ENCODE measurements around the gene S100A8. TPM values are rescaled to one million over a fixed set of nuclear protein-coding genes. Genes with fewer than 3 reads are reported as not detected.
"Not testable (repeated sequence)": the region's sequence is repeated elsewhere in the genome, so short reads cannot be mapped to it uniquely, and the experiment has no call there.

S100A8 gene
- total RNA-seq, 2 donors from 2014 or later: 1.2 to 6.7 TPM

GRCh38 chr1:153354515-153355193 is 36.2 kb downstream of the S100A8 start:
- ATAC-seq: no peak
- intact Hi-C loops (cut with DNase I, micrococcal nuclease): loop anchor here (5.0 to 10.0 kb wide), 2 partner anchors 140 to 143 kb away; no protein-coding TSS in a partner anchor
- no peak for DNase-seq

DNA sequence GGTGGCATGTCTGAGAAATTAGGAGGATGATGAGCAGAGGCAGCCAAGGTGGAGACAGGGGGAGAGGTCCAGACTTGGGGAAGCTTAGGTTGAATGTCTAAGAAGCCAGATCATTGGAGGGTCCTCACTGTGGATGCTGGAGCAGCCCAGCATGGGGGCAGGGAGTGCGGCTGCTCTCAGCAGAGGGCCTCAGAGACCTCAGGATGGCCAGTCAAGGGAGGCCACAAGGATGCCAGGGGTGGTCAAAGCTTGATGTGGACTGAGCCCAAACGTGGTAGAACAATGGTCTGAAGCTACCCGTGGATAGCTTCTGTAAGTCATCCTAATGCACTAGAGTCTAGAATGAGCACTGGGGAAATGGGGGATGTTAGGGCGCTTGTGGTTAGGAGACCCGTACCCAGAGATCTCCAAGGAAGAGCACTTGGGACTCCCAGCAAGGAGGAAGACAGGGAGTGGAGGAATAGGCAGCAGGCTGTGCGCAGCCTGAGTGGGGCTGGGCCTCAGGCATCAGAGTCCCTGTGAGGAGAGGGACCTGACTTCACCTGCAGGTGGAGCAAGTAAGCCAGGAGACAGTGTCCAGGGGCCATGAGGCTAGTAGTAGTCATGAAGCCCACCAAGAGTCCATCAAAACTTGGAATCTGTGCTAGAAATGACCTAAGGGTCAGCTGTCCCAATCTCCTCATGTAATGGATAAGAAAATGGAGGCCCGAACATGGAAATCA is 37.5 kb downstream of the S100A8 start:
- DNase-seq (no peak), ATAC-seq (no peak)
- intact Hi-C loops (cut with DNase I, micrococcal nuclease): loop anchor here (5.0 to 10.0 kb wide), 2 partner anchors 141 to 144 kb away; no protein-coding TSS in a partner anchor

GRCh38 chr1:153352523-153352922 is 38.4 kb downstream of the S100A8 start:
- ATAC-seq: peak; percentile 81
- DNase-seq: peak in 1 of 2 donors; percentile 67
- intact Hi-C loops (cut with DNase I, micrococcal nuclease): loop anchor here (5.0 to 10.0 kb wide), 2 partner anchors 142 to 145 kb away; no protein-coding TSS in a partner anchor

DNA sequence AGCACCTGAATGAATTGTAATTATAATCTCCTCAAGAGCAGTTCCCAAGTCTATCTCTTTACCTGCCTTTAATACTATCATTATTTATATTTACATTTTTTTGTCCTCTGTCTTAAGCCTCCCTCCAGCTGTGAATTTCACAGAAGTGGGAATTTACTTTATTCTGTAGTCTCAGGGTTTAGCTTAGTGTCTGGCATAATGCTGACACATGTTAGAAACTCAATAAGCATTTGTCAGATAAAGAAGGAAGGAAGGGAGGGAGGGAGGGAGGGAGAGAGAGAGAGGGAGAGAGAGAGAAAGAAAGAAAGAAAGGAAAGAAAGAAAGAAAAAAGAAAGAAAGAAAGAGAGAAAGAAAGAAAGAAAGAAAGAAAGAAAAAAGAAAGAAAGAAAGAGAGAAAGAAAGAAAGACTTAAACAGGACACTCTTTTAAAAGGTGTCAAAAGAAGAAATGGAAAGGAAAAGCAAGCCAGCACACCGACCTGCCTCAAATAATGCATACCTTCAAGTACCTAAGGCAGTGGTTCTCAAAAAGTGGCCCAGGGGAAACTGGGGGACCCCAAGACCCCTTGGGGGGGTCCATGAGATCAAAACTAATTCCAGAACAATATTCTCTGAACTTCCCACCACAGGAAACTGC is 40.4 kb downstream of the S100A8 start:
- ATAC-seq (no peak), DNase-seq (no peak)
- intact Hi-C loops (cut with DNase I, micrococcal nuclease): loop anchor here (5.0 to 10.0 kb wide), 2 partner anchors 144 to 147 kb away; no protein-coding TSS in a partner anchor

- ATAC-seq (no peak), DNase-seq (no peak)
- intact Hi-C loops (cut with DNase I, micrococcal nuclease): loop anchor here (5.0 to 10.0 kb wide), 2 partner anchors 145 to 148 kb away; no protein-coding TSS in a partner anchor
Measured at GRCh38 chr1:153349363-153350320, 41.2 kb downstream of the S100A8 start.

DNA sequence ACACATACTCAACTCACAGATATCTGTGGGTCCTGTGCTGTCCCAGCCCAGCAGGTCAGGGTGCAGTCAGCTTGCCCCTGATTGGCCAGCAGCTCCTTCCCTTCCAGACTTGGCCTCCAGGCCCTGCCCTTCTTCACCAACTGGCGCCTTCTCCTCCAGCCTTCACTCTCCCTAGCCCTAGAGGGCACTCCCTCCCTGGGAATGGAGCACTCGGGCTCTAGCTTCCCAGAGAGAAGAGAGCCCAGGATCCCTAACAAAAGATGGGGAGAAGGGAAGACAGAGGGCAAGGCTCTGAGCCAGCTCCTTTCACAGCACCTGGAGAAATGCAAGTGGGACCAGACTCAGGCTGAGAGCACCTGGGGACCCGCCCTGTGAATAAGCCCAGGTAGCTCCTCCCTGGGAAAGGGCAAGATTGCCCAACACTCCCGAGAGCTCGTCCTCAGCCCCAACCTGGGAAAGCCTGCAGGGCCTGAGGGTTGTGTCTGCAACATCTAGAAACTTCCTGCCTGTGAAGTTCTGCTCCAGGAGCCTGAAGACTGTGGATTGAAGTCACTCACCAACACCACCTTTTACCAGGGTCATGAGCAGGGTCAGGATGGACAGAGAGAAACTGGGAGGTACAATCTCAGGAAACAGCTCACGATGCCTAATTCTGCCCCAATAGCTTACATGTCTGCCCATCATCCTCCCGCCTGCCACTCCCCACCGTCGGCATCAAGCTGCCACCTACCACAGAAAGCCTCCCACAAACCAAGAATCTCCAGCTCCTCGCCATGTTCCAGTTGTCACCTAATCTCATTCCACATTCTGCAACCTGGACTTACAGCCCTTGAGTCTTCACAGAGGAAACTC is 42.1 kb downstream of the S100A8 start, which contains the start of gene PGLYRP4:
PGLYRP4 (minus strand) TSS at position 331 of the 852 bp plus-strand sequence. CDS start 909 bp downstream, outside the sequence.
- no peak for DNase-seq
- peak; percentile 55 for ATAC-seq
- intact Hi-C loops (cut with DNase I, micrococcal nuclease): no loop called here

- intact Hi-C loops (cut with DNase I, micrococcal nuclease): no loop called here
- ATAC-seq: no peak
- DNase-seq: no peak
Measured at GRCh38 chr1:153347856-153348255, 43.0 kb downstream of the S100A8 start.

DNA sequence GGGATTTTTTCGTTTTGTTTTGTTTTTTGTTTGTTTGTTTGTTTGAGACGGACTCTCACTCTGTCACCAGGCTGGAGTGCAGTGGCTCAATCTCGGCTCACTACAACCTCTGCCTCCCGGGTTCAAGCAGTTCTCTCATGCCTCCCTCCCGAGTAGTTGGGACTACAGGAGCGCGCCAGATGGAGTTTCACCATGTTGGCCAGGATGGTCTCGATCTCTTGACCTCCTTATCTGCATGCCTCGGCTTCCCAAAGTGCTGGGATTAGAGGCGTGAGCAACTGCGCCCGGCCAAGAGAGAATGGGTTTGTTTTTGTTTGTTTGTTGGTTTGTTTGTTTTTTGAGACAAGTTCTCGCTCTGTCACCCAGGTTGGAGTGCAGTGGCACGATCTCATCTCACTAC is 43.8 kb downstream of the S100A8 start:
- DNase-seq; intact Hi-C loops (cut with DNase I, micrococcal nuclease); ATAC-seq: not testable (repeated sequence)

GRCh38 chr1:153346077-153346723 is 44.7 kb downstream of the S100A8 start:
- intact Hi-C loops (cut with DNase I, micrococcal nuclease): no loop called here
- DNase-seq (no peak), ATAC-seq (no peak)

DNA sequence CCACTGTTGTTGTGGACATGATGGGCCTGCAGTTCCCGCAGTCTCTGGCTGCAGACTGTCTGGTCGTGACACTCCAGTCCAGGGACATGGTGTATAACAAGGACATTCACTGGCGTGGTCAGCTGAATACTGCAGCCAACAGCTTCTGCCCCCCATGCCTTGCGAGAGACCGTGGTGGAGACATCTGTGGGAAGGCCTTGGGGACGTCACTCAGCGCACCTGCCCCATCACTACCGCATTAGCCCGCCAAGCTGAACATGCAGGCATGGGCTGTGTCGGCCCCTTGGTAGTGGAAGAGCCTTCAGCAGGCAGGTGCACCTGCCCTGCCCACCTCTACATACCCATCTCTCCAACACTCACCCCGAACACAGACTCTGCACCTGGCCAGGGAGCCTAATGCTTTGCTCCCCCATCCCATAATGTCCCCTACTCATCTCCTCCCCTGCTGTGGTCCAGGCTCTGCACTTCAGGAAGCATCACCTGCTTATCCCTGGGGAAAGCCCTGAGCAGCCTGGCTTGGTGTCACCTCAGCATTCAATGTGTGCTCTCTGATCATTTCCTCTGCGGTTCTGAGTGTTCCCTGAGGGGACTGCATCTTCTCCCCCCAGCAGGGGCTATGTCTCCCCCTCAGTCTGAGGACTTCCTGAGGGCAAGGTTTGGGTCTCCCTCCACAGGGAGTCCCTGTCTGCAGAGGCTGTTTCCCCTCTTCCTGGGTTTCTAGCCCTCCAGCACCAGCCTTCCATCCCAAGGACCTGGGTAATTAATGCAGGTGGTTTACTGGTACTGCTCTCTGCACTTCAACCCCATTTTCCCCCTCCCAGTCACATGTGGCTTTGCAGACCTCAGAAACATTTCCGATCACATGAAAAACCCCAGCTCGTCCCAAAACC is 45.4 kb downstream of the S100A8 start:
- DNase-seq (no peak), ATAC-seq (no peak)
- intact Hi-C loops (cut with DNase I, micrococcal nuclease): no loop called here

- ATAC-seq (peak; percentile 59), DNase-seq (no peak)
- intact Hi-C loops (cut with DNase I, micrococcal nuclease): no loop called here
Measured at GRCh38 chr1:153344718-153345025, 46.2 kb downstream of the S100A8 start.

DNA sequence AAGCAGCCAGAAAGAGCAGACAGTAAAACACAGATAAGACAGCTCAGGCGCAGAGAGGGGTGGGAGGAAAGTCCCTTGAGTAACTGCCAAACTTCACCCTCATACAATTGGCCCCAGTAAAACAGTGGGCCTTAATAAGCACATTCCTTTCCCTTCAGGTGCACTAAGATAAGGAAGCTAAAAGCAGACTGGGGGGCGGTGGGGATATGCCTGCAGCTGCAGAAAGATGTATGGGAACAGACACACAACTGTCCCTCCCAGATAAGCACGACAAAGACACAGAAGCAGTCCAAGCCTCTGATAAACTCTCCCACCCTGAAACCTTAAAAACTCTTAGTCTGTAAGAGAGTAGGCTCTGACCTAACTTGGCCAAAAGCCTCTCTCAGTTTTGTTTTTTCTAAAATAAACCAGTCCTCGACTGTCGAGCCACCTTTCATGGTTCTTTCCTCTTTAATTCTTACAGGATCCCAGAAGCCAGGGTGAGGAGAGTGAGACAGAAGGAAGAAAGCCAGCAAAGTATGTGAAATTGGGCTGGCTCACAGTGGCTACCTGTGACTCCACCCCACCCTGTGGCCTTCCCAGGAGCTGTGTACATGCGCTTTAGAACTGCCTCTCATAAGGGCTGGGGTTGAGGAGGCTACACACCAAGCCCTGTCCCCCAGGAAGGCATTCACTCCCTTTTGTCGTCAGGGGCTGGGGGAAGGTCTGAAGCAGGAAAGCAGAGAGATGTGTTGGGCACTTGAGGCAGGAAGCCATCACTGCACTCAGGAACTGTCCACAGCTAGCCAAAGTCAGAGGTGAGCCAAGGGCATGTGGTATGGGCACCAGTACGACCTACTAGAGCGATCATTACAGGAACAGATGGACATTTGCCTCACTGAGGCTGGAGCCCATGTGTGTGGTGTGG is 46.8 kb downstream of the S100A8 start:
- DNase-seq: no peak
- intact Hi-C loops (cut with DNase I, micrococcal nuclease): no loop called here
- no peak for ATAC-seq

- intact Hi-C loops (cut with DNase I, micrococcal nuclease): no loop called here
- ATAC-seq (no peak), DNase-seq (no peak)
Measured at GRCh38 chr1:153343040-153343681, 47.7 kb downstream of the S100A8 start.

GRCh38 chr1:153342178-153342577 is 48.7 kb downstream of the S100A8 start:
- DNase-seq (no peak), ATAC-seq (no peak)
- intact Hi-C loops (cut with DNase I, micrococcal nuclease): no loop called here

DNA sequence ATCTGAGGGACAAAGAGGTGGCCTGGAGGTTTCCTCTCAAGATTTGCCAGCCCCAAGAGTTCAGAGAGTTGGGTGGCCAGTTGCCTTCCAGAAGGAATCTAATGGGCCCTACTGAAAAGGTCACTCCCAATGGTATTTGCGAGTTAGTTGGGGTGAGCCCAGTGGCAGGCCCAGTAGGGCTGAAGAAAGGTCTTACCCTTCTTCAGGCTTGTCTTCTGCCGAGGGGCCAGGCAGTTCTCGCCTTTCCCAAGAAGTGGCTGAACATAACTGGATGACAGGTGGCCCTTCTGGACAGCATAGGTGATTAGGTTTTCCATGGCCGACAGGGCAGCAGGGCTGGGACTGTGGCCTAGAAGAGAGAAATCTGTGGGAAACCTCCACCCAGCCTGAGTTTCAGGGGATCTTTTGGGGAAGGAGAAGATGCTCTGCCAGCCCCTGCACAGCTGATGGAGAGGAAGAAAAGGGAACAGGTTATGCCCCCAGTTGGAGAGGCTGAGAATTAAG is 49.4 kb downstream of the S100A8 start:
- DNase-seq (no peak), ATAC-seq (no peak)
- intact Hi-C loops (cut with DNase I, micrococcal nuclease): no loop called here

Measured in left colon (tissue), 2 donors.